NB4 (cell line): ENCODE data around the gene EIF3D.
"Not testable (repeated sequence)": the region's sequence is repeated elsewhere in the genome, so short reads cannot be mapped to it uniquely, and the experiment has no call there.

Experiments used
- DNase-seq: peaks from one replicate; pipeline ENCODE4 v3.0.0; 2010; ENCODE audit warnings: low read depth
- H3K4me3 ChIP-seq: one replicate; pipeline ENCODE4 v1.5.1; 2011; ENCODE audit warnings: mild to moderate bottlenecking, low read depth, low read length, moderate library complexity
- CTCF ChIP-seq: IDR thresholded peaks from one replicate; pipeline ENCODE4 v1.5.1; 2012; ENCODE audit warnings: low read depth, low read length
- MYC ChIP-seq: IDR thresholded peaks from 2 replicates; pipeline ENCODE4 v1.6.1; 2011; ENCODE audit warnings: low read depth, low read length
- POLR2A ChIP-seq: IDR thresholded peaks from 2 replicates; pipeline ENCODE4 v1.6.1; 2011; ENCODE audit warnings: mild to moderate bottlenecking; ENCODE audit not compliant: insufficient read length; ENCODE audit errors: extremely low read depth
- TF ChIP-seq, protein P1 (sequence below): IDR thresholded peaks from 2 replicates; pipeline ENCODE4 v1.6.1; 2011; ENCODE audit warnings: low read depth, low read length

The EIF3D gene

GRCh38 chr22:36520423-36520822, 8.5 kb downstream of the EIF3D start:
- no peak overlapping the region for H3K4me3 ChIP-seq
- TF ChIP-seq CTCF = no peak
- TF ChIP-seq, protein P1, sequence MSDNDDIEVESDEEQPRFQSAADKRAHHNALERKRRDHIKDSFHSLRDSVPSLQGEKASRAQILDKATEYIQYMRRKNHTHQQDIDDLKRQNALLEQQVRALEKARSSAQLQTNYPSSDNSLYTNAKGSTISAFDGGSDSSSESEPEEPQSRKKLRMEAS = no peak
- DNase-seq = no peak

DNA sequence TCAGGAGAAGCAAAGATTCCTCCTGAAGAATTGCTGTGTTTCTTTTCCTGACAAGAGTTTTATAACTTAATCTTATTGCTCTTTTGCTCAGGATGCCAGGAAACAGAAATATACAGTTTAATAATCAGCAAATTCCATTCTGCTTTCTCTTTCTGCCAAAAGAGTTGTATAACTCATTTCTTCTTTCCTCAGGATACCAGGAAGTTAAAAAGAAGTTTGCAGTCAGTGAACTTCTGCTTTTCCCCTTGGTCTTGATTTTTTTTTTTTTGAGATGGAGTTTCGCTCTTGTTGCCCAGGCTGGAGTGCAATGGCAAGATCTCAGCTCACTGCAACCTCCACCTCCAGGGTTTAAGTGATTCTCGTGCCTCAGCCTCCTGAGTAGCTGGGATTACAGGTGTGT, 9.1 kb downstream of the EIF3D start:
- not testable (repeated sequence) for DNase-seq

DNA sequence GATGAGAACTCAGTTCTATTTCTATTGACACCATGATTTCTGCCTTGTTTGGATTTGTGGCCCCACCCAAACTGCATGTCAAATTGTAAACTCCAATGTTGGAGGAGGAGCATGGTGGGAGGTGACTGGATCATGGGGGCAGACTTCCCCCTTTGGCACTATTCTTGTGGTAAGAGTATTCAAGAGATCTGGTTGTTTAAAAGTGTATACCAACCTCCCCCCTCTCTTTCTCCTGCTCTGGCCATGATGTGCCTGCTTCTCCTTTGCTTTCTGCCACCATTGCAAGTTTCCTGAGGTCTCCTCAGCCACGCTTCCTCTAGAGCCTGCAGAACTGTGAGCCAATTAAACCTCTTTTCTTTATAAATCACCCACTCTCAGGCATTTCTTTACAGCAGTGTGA, 14.2 kb downstream of the EIF3D start:
- no peak for DNase-seq
- no peak overlapping the region for H3K4me3 ChIP-seq
- no peak for TF ChIP-seq POLR2A
- no peak for TF ChIP-seq CTCF
- TF ChIP-seq MYC = no peak
- TF ChIP-seq, protein P1 = no peak

More for the DNA sequence above, 9.1 kb downstream of the EIF3D start:
- not testable (repeated sequence) for H3K4me3 ChIP-seq

DNA sequence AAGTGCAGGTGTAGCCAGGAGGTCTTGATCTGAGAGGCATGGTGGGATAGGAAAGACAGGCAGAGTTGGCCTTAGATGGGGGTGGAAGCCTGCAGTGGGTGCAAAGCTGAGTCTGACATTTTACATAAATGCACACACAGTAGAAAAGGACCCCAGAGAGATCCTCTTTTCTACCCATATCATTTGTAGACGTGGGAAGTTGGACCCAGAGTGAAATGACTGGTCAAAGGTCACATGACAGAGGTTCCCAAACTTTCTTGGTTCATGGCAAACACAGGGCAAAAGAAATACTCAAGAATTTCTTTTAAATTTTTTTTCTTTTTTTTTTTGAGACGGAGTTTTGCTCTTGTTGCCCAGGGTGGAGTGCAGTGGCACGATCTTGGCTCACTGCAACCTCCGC, 16.0 kb downstream of the EIF3D start:
- TF ChIP-seq POLR2A (no peak), MYC (no peak), CTCF (no peak)
- TF ChIP-seq, protein P1 = no peak

DNA sequence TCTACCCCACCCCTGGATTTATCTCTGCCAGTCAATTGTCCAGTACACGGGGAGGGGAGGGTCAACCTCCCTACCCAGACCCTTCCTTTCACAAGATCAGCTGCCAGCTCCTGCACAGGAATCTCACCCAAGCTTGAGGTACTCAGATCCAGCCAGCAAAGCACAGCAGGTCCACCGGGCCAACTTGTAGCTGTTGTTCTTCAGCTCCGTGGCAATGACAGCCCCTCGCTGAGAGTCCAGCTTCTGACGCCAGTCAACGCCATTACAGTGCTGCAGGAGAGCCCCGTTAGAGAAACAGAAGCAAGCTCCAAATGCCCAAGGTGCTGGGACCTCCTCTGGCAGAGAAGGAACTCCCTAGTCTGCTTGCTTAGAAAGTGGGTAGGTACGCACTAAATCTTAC, 16.6 kb downstream of the EIF3D start:
- TF ChIP-seq POLR2A = no peak
- no peak for TF ChIP-seq MYC
- no peak for TF ChIP-seq CTCF
- TF ChIP-seq, protein P1 = no peak
- H3K4me3 ChIP-seq = no peak overlapping the region
- DNase-seq = no peak

More for the DNA sequence above, 16.0 kb downstream of the EIF3D start:
- H3K4me3 ChIP-seq = no peak overlapping the region
- no peak for DNase-seq

GRCh38 chr22:36510966-36511881, 17.7 kb downstream of the EIF3D start:
- TF ChIP-seq POLR2A (no peak), MYC (no peak), CTCF (peak; percentile 56)
- TF ChIP-seq, protein P1 = no peak
- DNase-seq = peak; percentile 55
- H3K4me3 ChIP-seq = no peak overlapping the region
